ENCODE measurements around the gene ATP6V0E1.

ATP6V0E1 gene

GRCh38 chr5:172950176-172950965, 33.2 kb upstream of the ATP6V0E1 start:
- Mint-ChIP-seq H3K27ac (no peak overlapping the region), H3K4me3 (no peak overlapping the region), H3K4me1 (ENCODE audit: low read depth) (no peaks in the 10 kb centered on the region), H3K27me3 (ENCODE audit: low read depth) (no peaks in the 10 kb centered on the region), H3K36me3 (ENCODE audit: low read depth) (no peaks in the 10 kb centered on the region), H3K9me3 (no peaks in the 10 kb centered on the region)

- Mint-ChIP-seq H3K9me3 (no peaks in the 10 kb centered on the region), H3K27ac (no peak overlapping the region), H3K36me3 (ENCODE audit: low read depth) (no peaks in the 10 kb centered on the region), H3K4me3 (no peak overlapping the region), H3K27me3 (ENCODE audit: low read depth) (no peaks in the 10 kb centered on the region), H3K4me1 (ENCODE audit: low read depth) (no peaks in the 10 kb centered on the region)
Measured at GRCh38 chr5:172951371-172952033, 32.1 kb upstream of the ATP6V0E1 start.

- Mint-ChIP-seq H3K4me3 (no peak overlapping the region), H3K27me3 (ENCODE audit: low read depth) (no peaks in the 10 kb centered on the region), H3K4me1 (ENCODE audit: low read depth) (no peaks in the 10 kb centered on the region), H3K27ac (no peak overlapping the region), H3K36me3 (ENCODE audit: low read depth) (no peaks in the 10 kb centered on the region), H3K9me3 (no peaks in the 10 kb centered on the region)
Measured at GRCh38 chr5:172952034-172952511, 31.5 kb upstream of the ATP6V0E1 start.

GRCh38 chr5:172953776-172954675, 29.5 kb upstream of the ATP6V0E1 start:
- Mint-ChIP-seq H3K4me1 (ENCODE audit: low read depth) (peaks cover 4% of the 10 kb centered on the region), H3K27ac (no peak overlapping the region), H3K9me3 (no peaks in the 10 kb centered on the region), H3K4me3 (no peak overlapping the region), H3K36me3 (ENCODE audit: low read depth) (no peaks in the 10 kb centered on the region), H3K27me3 (ENCODE audit: low read depth) (peaks cover 4% of the 10 kb centered on the region)

GRCh38 chr5:172954751-172955159, 28.8 kb upstream of the ATP6V0E1 start:
- Mint-ChIP-seq H3K9me3 (no peaks in the 10 kb centered on the region), H3K4me3 (no peak overlapping the region), H3K36me3 (ENCODE audit: low read depth) (no peaks in the 10 kb centered on the region), H3K27ac (no peak overlapping the region), H3K27me3 (ENCODE audit: low read depth) (peaks cover 4% of the 10 kb centered on the region), H3K4me1 (ENCODE audit: low read depth) (peaks cover 7% of the 10 kb centered on the region)

GRCh38 chr5:172956228-172956627, 27.3 kb upstream of the ATP6V0E1 start:
- Mint-ChIP-seq H3K4me1 (ENCODE audit: low read depth) (peaks cover 13% of the 10 kb centered on the region), H3K36me3 (ENCODE audit: low read depth) (no peaks in the 10 kb centered on the region), H3K27me3 (ENCODE audit: low read depth) (peaks cover 4% of the 10 kb centered on the region), H3K4me3 (no peak overlapping the region), H3K9me3 (no peaks in the 10 kb centered on the region), H3K27ac (no peak overlapping the region)

- Mint-ChIP-seq H3K27me3 (ENCODE audit: low read depth) (peaks cover 4% of the 10 kb centered on the region), H3K9me3 (no peaks in the 10 kb centered on the region), H3K4me3 (no peak overlapping the region), H3K27ac (no peak overlapping the region), H3K4me1 (ENCODE audit: low read depth) (peaks cover 15% of the 10 kb centered on the region), H3K36me3 (ENCODE audit: low read depth) (peaks cover 5% of the 10 kb centered on the region)
Measured at GRCh38 chr5:172956936-172957335, 26.6 kb upstream of the ATP6V0E1 start.

GRCh38 chr5:172957458-172957857, 26.1 kb upstream of the ATP6V0E1 start:
- H3K27ac Mint-ChIP-seq = no peak overlapping the region
- H3K9me3 Mint-ChIP-seq = no peaks in the 10 kb centered on the region
- peaks cover 16% of the 10 kb centered on the region for H3K4me1 Mint-ChIP-seq (ENCODE audit: low read depth)
- H3K36me3 Mint-ChIP-seq (ENCODE audit: low read depth) = peaks cover 6% of the 10 kb centered on the region
- peak overlapping the region; percentile 48 for H3K4me3 Mint-ChIP-seq
- peaks cover 4% of the 10 kb centered on the region for H3K27me3 Mint-ChIP-seq (ENCODE audit: low read depth)

- H3K4me3 Mint-ChIP-seq = peak overlapping the region; percentile 94
- no peaks in the 10 kb centered on the region for H3K9me3 Mint-ChIP-seq
- peaks cover 16% of the 10 kb centered on the region for H3K4me1 Mint-ChIP-seq (ENCODE audit: low read depth)
- peaks cover 8% of the 10 kb centered on the region for H3K36me3 Mint-ChIP-seq (ENCODE audit: low read depth)
- peak overlapping the region; percentile 95 for H3K27ac Mint-ChIP-seq
- peaks cover 4% of the 10 kb centered on the region for H3K27me3 Mint-ChIP-seq (ENCODE audit: low read depth)
Measured at GRCh38 chr5:172958331-172959046, 25.1 kb upstream of the ATP6V0E1 start.

- Mint-ChIP-seq H3K27ac (peak overlapping the region; percentile 95), H3K4me1 (ENCODE audit: low read depth) (peaks cover 16% of the 10 kb centered on the region), H3K9me3 (no peaks in the 10 kb centered on the region), H3K27me3 (ENCODE audit: low read depth) (peaks cover 4% of the 10 kb centered on the region), H3K36me3 (ENCODE audit: low read depth) (peaks cover 11% of the 10 kb centered on the region), H3K4me3 (peak overlapping the region; percentile 94)
Measured at GRCh38 chr5:172959824-172960799, 23.5 kb upstream of the ATP6V0E1 start.

- Mint-ChIP-seq H3K36me3 (ENCODE audit: low read depth) (peaks cover 13% of the 10 kb centered on the region), H3K4me3 (no peak overlapping the region), H3K9me3 (no peaks in the 10 kb centered on the region), H3K27ac (no peak overlapping the region), H3K27me3 (ENCODE audit: low read depth) (no peaks in the 10 kb centered on the region), H3K4me1 (ENCODE audit: low read depth) (no peaks in the 10 kb centered on the region)
Measured at GRCh38 chr5:172969921-172970320, 13.7 kb upstream of the ATP6V0E1 start.

- Mint-ChIP-seq H3K36me3 (ENCODE audit: low read depth) (peaks cover 6% of the 10 kb centered on the region), H3K27me3 (ENCODE audit: low read depth) (no peaks in the 10 kb centered on the region), H3K9me3 (no peaks in the 10 kb centered on the region), H3K27ac (no peak overlapping the region), H3K4me3 (no peak overlapping the region), H3K4me1 (ENCODE audit: low read depth) (no peaks in the 10 kb centered on the region)
Measured at GRCh38 chr5:172971482-172971881, 12.1 kb upstream of the ATP6V0E1 start.

- Mint-ChIP-seq H3K4me3 (no peak overlapping the region), H3K27me3 (ENCODE audit: low read depth) (no peaks in the 10 kb centered on the region), H3K4me1 (ENCODE audit: low read depth) (no peaks in the 10 kb centered on the region), H3K36me3 (ENCODE audit: low read depth) (peaks cover 5% of the 10 kb centered on the region), H3K27ac (no peak overlapping the region), H3K9me3 (no peaks in the 10 kb centered on the region)
Measured at GRCh38 chr5:172972552-172972951, 11.0 kb upstream of the ATP6V0E1 start.
